ENCODE data around the gene TNRC6A. TPM values are rescaled to one million over a fixed set of nuclear protein-coding genes. Genes with fewer than 3 reads are reported as not detected.
"Not testable (repeated sequence)": the region's sequence is repeated elsewhere in the genome, so short reads cannot be mapped to it uniquely, and the experiment has no call there.

The TNRC6A gene
- total RNA-seq, 1 experiment from 2014 or later = 84.8 TPM

DNA sequence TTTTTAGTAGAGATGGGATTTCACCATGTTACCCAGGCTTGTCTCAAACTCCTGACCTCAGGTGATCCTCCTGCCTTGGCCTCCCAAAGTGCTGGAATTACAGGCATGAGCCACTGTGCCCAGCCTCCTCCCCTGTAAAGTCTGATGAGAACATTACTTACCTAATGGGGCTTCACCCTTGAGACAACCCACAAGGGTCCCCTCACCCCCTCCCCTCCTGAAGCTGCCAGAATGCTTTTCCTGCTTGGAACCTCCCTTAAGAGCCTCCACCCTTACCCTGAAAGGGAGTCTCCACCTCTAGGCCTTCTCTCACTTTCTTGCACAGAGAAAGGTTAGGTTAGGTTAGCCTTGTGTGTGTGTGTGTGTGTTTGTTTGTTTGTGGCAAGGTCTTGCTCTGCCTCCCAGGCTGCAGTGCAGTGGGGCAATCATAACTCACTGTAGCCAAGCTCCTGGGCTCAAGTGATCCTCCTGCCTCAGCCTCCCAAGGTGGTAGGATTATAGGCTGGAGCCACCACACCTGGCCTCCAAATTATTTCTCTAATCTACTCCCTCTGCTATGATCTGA is 125.2 kb downstream of the TNRC6A start:
- Histone ChIP-seq H4K20me1 (ENCODE audit: insufficient read depth) (no peaks in the 10 kb centered on the region), H3K4me2 (no peak overlapping the region), H3K9me2 (ENCODE audit: insufficient read depth) (no peaks in the 10 kb centered on the region), H3F3A (ENCODE audit: insufficient read depth, low read depth) (peaks cover 8% of the 10 kb centered on the region; the same call in 1 of the 2 replicates), H3K4me1 (replicated peaks; ENCODE audit: insufficient read depth) (peaks cover 9% of the 10 kb centered on the region; the same call in 1 of the 2 replicates), H3K4me3 (no peak overlapping the region), H3K9me3 (ENCODE audit: insufficient read depth, low read depth) (no peaks in the 10 kb centered on the region), H3K27ac (no peak overlapping the region), H3K79me2 (ENCODE audit: low read depth) (no peaks in the 10 kb centered on the region), H2AFZ (no peak overlapping the region), H3K36me3 (ENCODE audit: low read depth) (no peaks in the 10 kb centered on the region), H3K27me3 (ENCODE audit: insufficient read depth, low read depth) (no peaks in the 10 kb centered on the region)
- intact Hi-C loops (cut with micrococcal nuclease; ENCODE audit: unreplicated experiment) = no loop called here
- BruUV-seq (replicated peaks) = no TSS peak
- DNase-seq = no peak
- ChIA-PET POLR2A (ENCODE audit: unreplicated experiment) (no interaction called here), CTCF (no interaction called here)
- TF ChIP-seq EZH2 (IDR thresholded peaks at IDR 0.05; ENCODE audit: low read depth) = no peak
- TF ChIP-seq, protein P1, sequence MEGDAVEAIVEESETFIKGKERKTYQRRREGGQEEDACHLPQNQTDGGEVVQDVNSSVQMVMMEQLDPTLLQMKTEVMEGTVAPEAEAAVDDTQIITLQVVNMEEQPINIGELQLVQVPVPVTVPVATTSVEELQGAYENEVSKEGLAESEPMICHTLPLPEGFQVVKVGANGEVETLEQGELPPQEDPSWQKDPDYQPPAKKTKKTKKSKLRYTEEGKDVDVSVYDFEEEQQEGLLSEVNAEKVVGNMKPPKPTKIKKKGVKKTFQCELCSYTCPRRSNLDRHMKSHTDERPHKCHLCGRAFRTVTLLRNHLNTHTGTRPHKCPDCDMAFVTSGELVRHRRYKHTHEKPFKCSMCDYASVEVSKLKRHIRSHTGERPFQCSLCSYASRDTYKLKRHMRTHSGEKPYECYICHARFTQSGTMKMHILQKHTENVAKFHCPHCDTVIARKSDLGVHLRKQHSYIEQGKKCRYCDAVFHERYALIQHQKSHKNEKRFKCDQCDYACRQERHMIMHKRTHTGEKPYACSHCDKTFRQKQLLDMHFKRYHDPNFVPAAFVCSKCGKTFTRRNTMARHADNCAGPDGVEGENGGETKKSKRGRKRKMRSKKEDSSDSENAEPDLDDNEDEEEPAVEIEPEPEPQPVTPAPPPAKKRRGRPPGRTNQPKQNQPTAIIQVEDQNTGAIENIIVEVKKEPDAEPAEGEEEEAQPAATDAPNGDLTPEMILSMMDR (conservative IDR thresholded peaks at IDR 0.05) = no peak

DNA sequence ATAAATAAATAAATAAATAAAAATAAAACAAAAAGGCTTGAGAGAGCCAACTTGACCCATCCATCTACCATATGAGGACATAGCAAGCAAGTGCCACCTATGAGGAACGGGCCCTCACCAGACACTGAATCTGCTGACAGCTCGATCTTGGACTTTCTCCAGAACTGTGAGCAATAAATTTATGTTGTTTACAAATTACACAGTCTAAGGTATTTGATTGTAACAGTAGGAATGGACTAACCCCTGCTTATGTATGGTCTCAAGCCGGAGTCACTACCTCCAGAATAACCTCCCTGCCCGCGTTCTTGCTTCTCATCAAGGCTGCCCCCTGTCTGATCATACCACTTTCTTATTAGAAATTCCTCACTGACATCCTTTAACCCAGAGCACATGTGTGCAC is 126.2 kb downstream of the TNRC6A start:
- intact Hi-C loops (cut with micrococcal nuclease; ENCODE audit: unreplicated experiment) = no loop called here
- Histone ChIP-seq H3K79me2 (ENCODE audit: low read depth) (no peaks in the 10 kb centered on the region), H3K36me3 (ENCODE audit: low read depth) (no peaks in the 10 kb centered on the region), H3K27ac (no peak overlapping the region), H3K4me2 (no peak overlapping the region), H2AFZ (no peak overlapping the region), H3F3A (ENCODE audit: insufficient read depth, low read depth) (peaks cover 8% of the 10 kb centered on the region; the same call in 1 of the 2 replicates), H3K4me1 (replicated peaks; ENCODE audit: insufficient read depth) (peaks cover 8% of the 10 kb centered on the region; the same call in 1 of the 2 replicates), H3K4me3 (no peak overlapping the region), H3K9me2 (ENCODE audit: insufficient read depth) (no peaks in the 10 kb centered on the region), H3K27me3 (ENCODE audit: insufficient read depth, low read depth) (no peaks in the 10 kb centered on the region), H4K20me1 (ENCODE audit: insufficient read depth) (no peaks in the 10 kb centered on the region), H3K9me3 (ENCODE audit: insufficient read depth, low read depth) (no peaks in the 10 kb centered on the region)
- ChIA-PET CTCF (no interaction called here), POLR2A (ENCODE audit: unreplicated experiment) (no interaction called here)
- no TSS peak for BruUV-seq (replicated peaks)
- no peak for TF ChIP-seq EZH2 (IDR thresholded peaks at IDR 0.05; ENCODE audit: low read depth)
- TF ChIP-seq, protein P1 (conservative IDR thresholded peaks at IDR 0.05) = no peak
- DNase-seq = no peak

DNA sequence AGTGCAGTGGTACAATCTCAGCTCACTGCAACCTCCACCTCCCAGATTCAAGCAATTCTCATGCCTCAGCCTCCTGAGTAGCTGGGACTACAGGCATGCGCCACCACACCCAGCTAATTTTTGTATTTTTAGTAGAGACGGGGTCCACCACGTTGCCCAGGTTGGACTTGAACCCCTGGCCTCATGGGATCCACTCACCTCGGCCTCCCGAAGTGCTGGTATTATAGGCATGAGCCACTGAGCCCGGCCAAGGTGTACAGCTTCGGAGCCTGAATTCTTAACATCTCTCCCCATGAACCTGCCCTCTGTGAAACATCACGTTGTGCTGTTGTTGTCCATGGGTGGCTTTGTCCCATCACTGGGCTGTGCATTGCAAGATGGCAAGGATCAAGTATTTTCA is 127.4 kb downstream of the TNRC6A start:
- POLR2A ChIA-PET (ENCODE audit: unreplicated experiment); CTCF ChIA-PET; BruUV-seq (replicated peaks); H4K20me1 ChIP-seq (ENCODE audit: insufficient read depth); H3K4me2 ChIP-seq; intact Hi-C loops (cut with micrococcal nuclease; ENCODE audit: unreplicated experiment); H3K9me2 ChIP-seq (ENCODE audit: insufficient read depth); H3F3A ChIP-seq (ENCODE audit: insufficient read depth, low read depth); H3K27me3 ChIP-seq (ENCODE audit: insufficient read depth, low read depth); H3K27ac ChIP-seq; H3K4me1 ChIP-seq (replicated peaks; ENCODE audit: insufficient read depth); H3K9me3 ChIP-seq (ENCODE audit: insufficient read depth, low read depth); H3K36me3 ChIP-seq (ENCODE audit: low read depth); DNase-seq; H2AFZ ChIP-seq; H3K4me3 ChIP-seq; H3K79me2 ChIP-seq (ENCODE audit: low read depth): not testable (repeated sequence)
